ENCODE data around the gene CTCFL.

The CTCFL gene

GRCh38 chr20:57459897-57460296 lies 65.0 kb downstream of the CTCFL start:
- no peak for DNase-seq

DNA sequence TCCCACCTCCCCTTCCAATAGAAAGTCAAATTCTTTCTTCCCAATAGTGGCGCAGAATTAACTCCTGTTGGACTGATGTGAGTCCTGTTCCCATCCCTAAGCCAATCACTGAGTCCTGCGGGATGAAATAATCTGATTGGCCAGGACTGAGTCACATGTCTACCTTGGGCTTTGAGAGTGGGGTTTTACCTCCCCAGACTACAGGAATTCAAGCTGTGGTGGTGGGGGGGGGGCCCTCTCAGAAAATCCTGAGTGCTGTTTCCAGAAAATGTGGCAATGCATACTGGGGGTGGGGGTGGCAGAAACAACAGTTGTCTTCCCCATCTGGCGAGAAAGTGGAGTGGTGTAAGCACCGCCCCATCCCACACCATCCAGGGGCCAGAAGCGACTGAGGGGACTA lies 65.7 kb downstream of the CTCFL start:
- no peak for DNase-seq

DNA sequence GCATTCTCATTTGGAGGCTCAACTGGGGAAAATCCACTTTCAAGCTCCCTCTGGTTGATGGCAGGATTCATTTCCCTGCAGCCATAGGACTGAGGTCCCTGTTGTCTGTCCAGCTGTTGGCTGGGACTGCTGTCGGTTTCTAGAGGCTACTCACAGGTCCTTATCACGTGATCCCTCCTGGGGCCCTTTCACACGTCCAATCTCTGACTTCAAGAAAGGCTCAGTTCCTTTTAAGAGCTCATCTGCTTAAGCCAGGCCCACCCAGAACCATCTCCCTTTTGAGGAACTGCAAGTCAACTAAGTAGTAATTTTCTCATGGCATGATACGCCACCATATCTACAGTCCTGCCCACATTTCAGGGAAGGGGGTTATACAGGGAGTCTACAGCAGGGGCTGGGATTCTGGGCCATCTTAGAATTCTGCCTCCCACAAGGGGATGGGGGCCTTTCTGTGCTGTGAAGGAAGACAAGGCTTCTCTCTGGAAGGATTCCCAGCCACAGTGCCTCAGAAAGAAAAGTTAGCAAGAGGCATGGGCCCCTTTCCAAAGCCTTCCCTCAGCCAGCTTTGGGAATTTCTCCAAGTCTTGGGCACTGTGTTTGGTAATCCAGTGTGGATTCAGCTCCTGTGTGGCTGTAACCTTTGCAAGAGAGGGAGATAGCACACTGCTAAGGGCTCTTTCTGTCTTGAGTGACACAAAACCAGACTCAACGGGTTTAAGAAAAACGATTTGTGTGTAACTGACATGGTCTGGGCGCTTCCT lies 66.4 kb downstream of the CTCFL start:
- DNase-seq, result peak; percentile 32

GRCh38 chr20:57457243-57458095 lies 67.5 kb downstream of the CTCFL start:
- DNase-seq, result no peak

GRCh38 chr20:57456116-57456515 lies 68.8 kb downstream of the CTCFL start:
- DNase-seq, result no peak

GRCh38 chr20:57455386-57455785 lies 69.6 kb downstream of the CTCFL start:
- no peak for DNase-seq

- DNase-seq, result peak; percentile 47
Measured at GRCh38 chr20:57451795-57452661, 72.9 kb downstream of the CTCFL start.

- no peak for DNase-seq
Measured at GRCh38 chr20:57451431-57451794, 73.5 kb downstream of the CTCFL start.

GRCh38 chr20:57450931-57451330 lies 74.0 kb downstream of the CTCFL start:
- DNase-seq, result no peak

GRCh38 chr20:57450419-57450818 lies 74.5 kb downstream of the CTCFL start:
- DNase-seq, result peak; percentile 73

DNA sequence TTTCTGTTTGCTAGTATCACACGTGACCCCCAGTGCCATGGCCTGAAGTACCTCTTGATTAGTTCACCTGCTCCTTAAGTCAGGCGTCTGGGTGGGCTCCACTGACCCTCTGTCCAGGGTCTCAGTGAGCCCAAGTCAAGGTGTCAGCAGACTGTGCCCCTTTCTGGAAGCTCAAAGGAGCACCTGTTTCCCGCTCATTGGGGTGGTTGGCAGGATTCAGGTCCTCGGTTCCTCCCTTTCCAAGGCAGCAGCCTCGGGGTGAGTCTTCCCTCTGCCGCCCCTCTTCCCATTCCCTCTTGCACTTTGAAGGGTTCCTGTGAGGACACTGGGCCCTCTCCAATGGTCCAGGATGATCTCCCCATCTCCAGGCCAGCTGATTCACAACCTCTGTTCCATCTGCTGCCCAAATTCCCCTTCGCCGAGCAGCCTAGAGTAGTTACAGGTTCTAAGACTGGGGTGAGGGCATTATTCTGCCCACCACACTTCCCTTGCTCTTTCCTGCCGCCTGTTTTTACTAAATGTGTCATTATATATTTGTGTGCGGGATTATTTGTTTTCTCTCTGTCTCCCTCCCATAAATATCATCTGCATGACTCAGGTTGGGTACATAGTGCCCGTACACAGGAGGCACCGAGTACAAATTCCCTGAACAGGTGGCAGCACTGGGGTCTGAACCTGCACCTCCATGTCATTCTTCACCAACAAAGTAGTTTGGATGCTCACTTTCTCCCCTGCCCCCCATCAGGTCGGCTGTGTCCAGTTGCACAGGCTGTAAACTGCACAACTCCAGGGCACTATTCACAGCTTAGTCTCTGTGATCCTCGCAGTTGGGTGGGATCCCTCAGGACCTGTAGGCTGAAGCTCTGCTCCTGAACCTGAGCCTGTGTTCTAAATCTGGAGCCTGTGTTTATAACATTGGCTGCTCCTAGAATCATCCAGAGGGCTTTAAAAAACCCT lies 75.3 kb downstream of the CTCFL start:
- DNase-seq, result no peak

DNA sequence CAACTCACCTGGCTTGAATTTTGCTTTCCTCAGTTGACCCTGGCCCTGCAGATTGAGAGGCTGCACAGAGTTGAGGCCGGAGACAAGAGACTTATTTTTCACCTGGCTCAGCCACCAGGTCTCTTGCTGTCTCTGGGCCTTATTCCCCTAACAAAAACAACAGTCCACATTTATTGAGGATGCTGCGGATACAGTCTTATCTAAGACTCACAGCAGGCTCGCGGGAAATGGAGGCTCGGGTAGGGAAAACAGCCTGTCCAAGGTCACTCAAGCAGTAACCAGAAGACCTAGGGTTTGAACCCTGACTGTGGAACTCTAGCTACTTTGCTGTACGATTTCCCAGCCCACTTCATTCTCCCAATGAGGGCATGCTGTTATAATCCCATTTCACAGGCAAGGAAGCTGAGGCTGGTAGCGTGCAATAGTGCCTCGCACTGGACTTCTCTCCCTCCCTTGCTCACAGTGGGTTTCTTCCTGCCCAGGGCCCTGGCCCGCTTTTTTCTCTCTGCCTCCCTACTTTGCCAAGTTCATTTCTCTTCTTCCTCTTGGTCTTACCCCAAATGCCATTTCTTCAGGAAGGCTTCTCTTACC lies 76.1 kb downstream of the CTCFL start:
- DNase-seq, result no peak
